SHP77 (cell line): ENCODE data around the gene CDH20.
A peak's percentile ranks its signal among the peaks of the same experiment; 100 is the strongest.

Source experiments
- DNase-seq, 2 experiments: peaks; one replicate each; lab custom pipeline; 2025; lab: John Stamatoyannopoulos, UW

CDH20 gene

DNA sequence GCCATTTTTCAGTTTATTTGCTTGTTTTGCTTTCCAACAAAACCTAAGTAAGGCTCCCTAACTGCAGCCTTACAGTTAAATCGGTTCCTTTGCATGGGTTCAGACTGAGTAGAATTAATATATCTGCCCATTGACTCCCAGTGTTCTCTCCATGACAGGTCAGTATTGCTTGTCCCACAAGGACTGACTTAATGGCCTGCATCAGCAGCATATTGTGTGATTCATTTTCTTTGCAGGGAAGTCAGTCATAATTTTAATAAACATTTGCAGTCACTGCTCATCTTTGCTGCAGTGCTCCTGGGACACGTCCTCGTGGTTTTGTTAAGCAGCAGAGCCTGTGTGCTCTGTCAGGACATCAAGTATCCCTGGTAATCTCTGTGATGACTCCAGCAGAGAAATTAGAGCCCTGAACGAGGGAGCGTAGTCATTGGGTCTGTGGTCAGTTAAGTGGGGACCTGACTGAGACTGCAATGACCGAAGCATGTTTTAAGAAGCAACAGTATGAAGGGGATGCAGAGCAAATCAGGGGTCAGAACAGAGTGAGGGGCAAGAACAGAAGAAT is 93.3 kb downstream of the CDH20 start:
- no peak for DNase-seq

GRCh38 chr18:61428266-61428665 is 95.0 kb downstream of the CDH20 start:
- DNase-seq: no peak

DNA sequence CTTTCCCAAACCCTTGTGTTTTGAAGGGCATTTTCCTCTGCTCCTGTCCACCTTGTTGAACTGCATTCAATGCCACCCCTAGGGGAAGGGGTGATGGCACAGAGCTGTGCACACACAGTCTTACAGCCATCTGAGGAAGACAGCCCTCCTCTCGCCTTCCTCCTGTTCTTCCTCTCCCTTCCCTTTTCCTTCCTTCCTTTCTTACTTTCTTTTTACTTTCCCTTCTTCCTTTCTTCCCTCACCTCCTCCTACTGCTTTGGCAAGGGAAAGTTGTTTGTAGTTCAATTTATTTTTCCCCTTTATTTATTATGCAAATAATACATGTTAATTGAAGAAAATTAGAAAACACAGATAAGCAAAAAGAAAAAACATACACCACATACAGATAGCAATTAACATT is 99.4 kb downstream of the CDH20 start:
- DNase-seq: no peak

GRCh38 chr18:61435064-61435652 is 101.9 kb downstream of the CDH20 start:
- DNase-seq: peak; percentile 15 to 41

- no peak for DNase-seq
Measured at GRCh38 chr18:61443081-61443725, 110.0 kb downstream of the CDH20 start.

- DNase-seq: no peak
Measured at GRCh38 chr18:61448316-61448715, 115.1 kb downstream of the CDH20 start.

- DNase-seq: no peak
Measured at GRCh38 chr18:61459896-61460648, 126.8 kb downstream of the CDH20 start.

GRCh38 chr18:61464551-61465142 is 131.4 kb downstream of the CDH20 start:
- DNase-seq: no peak

DNA sequence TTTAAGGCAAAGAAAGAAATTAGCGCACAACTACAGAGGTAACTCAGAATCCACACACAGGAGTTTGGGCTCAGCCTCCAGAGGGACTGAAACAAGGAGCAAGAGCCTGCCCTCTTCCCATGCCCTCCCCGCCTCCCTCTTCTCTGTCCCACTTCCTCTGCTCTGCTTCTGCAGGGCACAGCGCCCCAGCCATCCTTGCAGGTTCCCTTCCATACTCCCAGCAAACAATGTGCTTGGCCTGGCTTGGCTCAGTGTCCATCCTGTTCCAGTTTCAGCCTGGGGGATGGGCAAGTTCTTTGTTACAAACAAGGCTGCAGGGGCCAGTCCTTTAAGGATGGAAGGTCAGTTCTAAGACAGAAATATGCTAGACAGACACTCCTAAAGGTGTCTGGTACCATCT is 133.5 kb downstream of the CDH20 start:
- DNase-seq: no peak

- DNase-seq: no peak
Measured at GRCh38 chr18:61470031-61470674, 136.9 kb downstream of the CDH20 start.

DNA sequence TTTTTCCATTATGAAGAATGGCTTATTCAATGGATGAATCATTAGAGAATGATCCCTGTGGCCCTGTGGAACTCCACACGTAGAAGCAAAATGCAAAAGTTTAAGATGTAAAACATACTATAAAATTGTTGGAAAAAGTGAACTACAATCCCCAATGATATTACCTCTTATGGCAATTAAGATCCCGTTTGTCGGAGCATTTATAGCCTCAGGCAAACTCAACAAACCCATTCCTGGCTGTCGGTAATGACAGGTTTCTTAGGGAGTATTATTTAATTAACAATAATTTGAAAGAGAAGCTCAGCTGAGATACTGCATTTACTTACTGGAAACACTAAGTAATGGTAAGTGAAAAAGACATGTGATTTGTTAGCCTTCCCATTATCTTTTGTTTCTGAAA is 138.3 kb downstream of the CDH20 start:
- DNase-seq: no peak

- no peak for DNase-seq
Measured at GRCh38 chr18:61471942-61472341, 138.7 kb downstream of the CDH20 start.

DNA sequence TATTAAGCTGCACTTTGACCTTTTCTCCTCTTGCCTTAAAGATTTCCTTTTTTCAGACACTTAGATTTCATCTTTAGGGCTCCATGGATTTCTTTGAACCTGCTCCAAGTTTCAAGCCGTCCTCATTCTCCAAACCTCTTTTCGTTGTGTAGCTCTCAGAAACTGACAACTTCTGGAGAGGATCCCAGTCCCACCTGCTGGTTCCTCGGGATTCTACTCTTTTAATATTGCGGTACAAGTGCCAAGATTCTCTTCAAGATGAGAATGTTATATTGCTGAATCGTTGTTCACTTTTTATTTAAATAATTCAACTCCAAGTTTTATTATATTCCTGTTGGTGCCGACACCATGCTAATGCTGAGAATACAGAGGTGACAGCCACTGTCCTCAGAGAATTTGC is 141.1 kb downstream of the CDH20 start:
- no peak for DNase-seq

DNA sequence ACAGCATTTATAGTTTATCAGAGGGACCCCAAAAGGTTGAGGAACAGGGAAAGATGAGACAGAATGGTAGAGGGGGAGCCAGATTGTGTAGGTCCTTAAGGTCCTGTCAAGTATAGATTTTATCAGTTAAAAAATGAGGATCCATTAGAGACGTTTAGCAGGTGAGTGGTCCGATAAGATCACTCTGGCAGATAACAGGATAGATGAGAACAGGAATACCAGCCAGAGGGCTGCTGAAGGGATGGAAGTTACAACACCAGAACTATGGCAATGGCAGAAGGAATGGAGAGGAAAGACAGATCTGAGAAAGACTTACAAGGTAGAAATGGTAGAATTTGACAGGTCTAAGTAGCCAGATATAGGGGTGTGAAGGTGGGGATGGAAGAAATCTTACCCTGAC is 141.7 kb downstream of the CDH20 start:
- no peak for DNase-seq

DNA sequence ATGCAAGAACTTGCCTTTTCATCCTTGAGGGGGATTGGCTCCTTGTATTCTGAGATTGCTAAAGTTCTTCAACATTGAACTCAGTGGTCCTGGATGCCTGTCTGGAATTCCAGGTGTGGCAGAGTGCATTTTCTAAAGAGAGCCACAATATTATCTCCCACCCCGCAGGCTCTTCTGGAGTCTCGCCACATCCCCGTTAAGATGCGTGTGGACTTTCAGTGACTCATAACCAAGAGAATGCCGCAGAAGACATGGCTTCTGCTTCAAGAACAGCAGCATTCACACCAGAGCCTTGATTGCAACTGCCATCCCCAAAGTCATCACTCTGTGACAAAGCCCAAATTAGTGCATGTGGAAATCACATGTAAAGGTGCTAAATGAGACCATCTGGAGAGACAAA is 142.7 kb downstream of the CDH20 start:
- no peak for DNase-seq

DNA sequence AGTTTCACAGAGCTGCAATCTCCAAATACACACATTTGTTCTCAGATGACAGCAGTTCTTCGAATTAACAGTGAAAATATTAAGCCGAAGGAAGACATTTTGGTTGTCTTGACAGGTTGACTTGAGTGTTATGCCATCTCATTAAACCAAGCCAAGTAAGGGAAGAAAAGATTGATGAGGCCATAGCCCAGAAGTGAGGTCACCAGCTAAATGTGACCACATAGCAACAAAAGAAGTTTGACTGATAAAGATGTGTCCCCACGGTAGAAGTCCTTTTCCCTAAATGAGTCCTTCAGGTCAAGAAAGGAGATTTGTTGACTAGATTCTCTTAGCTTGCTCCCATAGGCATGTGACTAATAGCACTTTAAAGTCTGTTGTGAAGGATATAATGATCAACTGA is 156.1 kb downstream of the CDH20 start:
- no peak for DNase-seq

- no peak for DNase-seq
Measured at GRCh38 chr18:61496374-61496773, 163.1 kb downstream of the CDH20 start.

DNA sequence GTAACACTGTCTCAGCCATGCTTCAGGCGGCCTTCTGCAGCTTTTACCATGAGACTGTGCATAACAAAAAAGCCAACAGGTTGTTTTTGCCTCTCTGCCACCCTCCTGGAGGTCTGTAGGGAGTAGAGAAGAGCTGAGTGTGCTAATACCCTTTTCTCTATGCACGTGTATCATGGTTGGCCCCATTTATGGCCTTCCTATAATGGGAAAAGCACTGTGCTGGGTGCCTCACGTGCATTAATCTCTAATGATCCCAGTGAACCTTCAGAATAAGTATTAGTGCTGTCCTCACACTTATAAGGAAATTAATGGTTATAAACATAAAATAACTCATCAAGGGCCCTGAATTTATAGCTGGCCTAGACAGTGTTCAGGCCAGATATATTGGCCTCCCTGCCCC is 164.2 kb downstream of the CDH20 start:
- no peak for DNase-seq

DNA sequence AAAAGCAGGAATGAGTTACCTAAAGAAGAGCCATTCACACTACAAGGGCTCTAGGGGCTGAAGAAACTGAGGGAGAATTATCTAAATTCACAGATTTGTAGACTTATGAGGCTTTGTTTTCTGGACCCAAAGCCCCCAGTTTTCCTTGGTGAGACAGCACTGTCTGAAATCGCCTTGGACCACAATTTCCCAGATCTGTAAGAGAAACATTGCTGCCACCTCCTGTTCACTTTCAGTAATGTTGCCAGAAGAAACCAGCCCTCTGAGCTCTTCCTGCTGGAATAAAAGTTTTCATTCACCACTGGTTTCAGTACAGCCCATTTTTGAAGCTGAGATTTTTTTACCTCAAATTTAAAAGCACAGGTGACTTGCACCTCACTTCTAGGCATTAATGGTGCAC is 169.2 kb downstream of the CDH20 start:
- DNase-seq: peak; percentile 8 to 26

DNA sequence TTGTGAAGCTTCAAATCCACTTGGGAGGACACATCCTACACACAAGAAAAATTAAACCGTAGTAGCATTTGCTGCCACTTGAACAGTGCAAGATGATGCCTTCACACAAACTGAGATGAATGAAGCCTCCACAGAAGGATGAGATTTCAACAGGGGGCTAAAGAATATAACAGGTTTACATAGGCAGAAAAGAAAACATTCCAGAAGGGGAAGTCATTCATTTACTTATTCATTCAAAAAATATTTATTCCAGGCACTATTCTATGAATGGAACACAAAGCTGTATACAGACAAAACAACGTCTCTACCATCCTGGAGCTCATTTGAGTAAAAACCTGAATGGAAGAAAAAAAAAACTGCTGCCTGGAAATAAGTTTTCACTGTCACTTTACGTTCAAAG is 170.5 kb downstream of the CDH20 start:
- DNase-seq: no peak

GRCh38 chr18:61528961-61529360 is 195.7 kb downstream of the CDH20 start:
- no peak for DNase-seq

- no peak for DNase-seq
Measured at GRCh38 chr18:61530681-61531080, 197.5 kb downstream of the CDH20 start.
